Measurements from ENCODE around the gene PPT1.

The PPT1 gene

DNA sequence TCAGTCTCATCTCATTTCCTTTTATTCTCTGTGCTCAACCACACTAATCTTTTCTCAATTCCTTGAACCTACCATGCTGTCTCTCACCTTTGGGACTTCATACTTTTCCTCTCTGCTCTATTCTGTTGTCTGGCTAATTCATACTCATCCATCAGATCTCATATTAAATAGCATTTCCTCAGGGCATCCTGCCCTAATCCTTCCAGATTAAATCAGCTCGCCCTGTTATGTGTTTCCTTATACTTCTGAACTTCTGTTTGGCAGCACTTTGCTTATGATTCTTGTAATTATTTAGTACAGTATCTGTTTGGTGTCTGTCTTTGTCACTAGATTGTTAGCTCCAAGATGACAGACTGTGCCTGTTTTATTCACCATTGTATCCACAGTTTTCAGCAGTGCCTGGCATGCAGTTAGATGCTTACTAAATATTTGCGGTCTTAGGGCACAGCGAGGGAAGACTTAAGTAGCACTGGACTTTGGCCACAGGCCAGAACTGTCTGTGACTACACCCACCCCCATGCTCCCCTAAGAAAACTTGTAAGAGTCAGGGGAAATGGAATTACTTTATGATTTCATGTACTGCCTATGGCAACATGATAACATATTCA is 66.4 kb downstream of the PPT1 start:
- WGBS (ENCODE audit: insufficient coverage, insufficient read length) = no CpG with 5 or more reads among the region's 3 CpGs
- Histone ChIP-seq H3K27me3 (ENCODE audit: control insufficient read depth, insufficient read depth, low read length) (no peaks in the 10 kb centered on the region), H3K4me1 (ENCODE audit: control insufficient read depth, insufficient read depth, low read length) (no peaks in the 10 kb centered on the region), H3K4me3 (ENCODE audit: low read length) (no peak overlapping the region), H3K9me3 (ENCODE audit: control insufficient read depth, insufficient read depth, low read length) (no peaks in the 10 kb centered on the region), H3K36me3 (ENCODE audit: control insufficient read depth, insufficient read depth, low read length) (no peaks in the 10 kb centered on the region), H3K27ac (ENCODE audit: low read length) (no peak overlapping the region)
- DNase-seq (ENCODE audit: low read depth, low spot score) = no peak

GRCh38 chr1:40029608-40030007 is 67.4 kb downstream of the PPT1 start:
- DNase-seq (ENCODE audit: low read depth, low spot score) = no peak
- no peaks in the 10 kb centered on the region for H3K27me3 ChIP-seq (ENCODE audit: control insufficient read depth, insufficient read depth, low read length)
- no peaks in the 10 kb centered on the region for H3K4me1 ChIP-seq (ENCODE audit: control insufficient read depth, insufficient read depth, low read length)
- H3K27ac ChIP-seq (ENCODE audit: low read length) = no peak overlapping the region
- H3K4me3 ChIP-seq (ENCODE audit: low read length) = no peak overlapping the region
- H3K9me3 ChIP-seq (ENCODE audit: control insufficient read depth, insufficient read depth, low read length) = no peaks in the 10 kb centered on the region
- no peaks in the 10 kb centered on the region for H3K36me3 ChIP-seq (ENCODE audit: control insufficient read depth, insufficient read depth, low read length)
- WGBS (ENCODE audit: insufficient coverage, insufficient read length) = no CpG with 5 or more reads among the region's 3 CpGs

- no peaks in the 10 kb centered on the region for H3K4me1 ChIP-seq (ENCODE audit: control insufficient read depth, insufficient read depth, low read length)
- no peak overlapping the region for H3K4me3 ChIP-seq (ENCODE audit: low read length)
- DNase-seq (ENCODE audit: low read depth, low spot score) = no peak
- no peaks in the 10 kb centered on the region for H3K9me3 ChIP-seq (ENCODE audit: control insufficient read depth, insufficient read depth, low read length)
- H3K27ac ChIP-seq (ENCODE audit: low read length) = no peak overlapping the region
- no peaks in the 10 kb centered on the region for H3K36me3 ChIP-seq (ENCODE audit: control insufficient read depth, insufficient read depth, low read length)
- no peaks in the 10 kb centered on the region for H3K27me3 ChIP-seq (ENCODE audit: control insufficient read depth, insufficient read depth, low read length)
These were observed 69.4 kb downstream of the PPT1 start for GRCh38 chr1:40027647-40028046.

- no peaks in the 10 kb centered on the region for H3K27me3 ChIP-seq (ENCODE audit: control insufficient read depth, insufficient read depth, low read length)
- H3K36me3 ChIP-seq (ENCODE audit: control insufficient read depth, insufficient read depth, low read length) = no peaks in the 10 kb centered on the region
- H3K27ac ChIP-seq (ENCODE audit: low read length) = no peak overlapping the region
- no CpG with 5 or more reads among the region's 2 CpGs for WGBS (ENCODE audit: insufficient coverage, insufficient read length)
- no peak overlapping the region for H3K4me3 ChIP-seq (ENCODE audit: low read length)
- no peak for DNase-seq (ENCODE audit: low read depth, low spot score)
- H3K9me3 ChIP-seq (ENCODE audit: control insufficient read depth, insufficient read depth, low read length) = no peaks in the 10 kb centered on the region
- no peaks in the 10 kb centered on the region for H3K4me1 ChIP-seq (ENCODE audit: control insufficient read depth, insufficient read depth, low read length)
These were observed 72.4 kb downstream of the PPT1 start for GRCh38 chr1:40024671-40025070.

DNA sequence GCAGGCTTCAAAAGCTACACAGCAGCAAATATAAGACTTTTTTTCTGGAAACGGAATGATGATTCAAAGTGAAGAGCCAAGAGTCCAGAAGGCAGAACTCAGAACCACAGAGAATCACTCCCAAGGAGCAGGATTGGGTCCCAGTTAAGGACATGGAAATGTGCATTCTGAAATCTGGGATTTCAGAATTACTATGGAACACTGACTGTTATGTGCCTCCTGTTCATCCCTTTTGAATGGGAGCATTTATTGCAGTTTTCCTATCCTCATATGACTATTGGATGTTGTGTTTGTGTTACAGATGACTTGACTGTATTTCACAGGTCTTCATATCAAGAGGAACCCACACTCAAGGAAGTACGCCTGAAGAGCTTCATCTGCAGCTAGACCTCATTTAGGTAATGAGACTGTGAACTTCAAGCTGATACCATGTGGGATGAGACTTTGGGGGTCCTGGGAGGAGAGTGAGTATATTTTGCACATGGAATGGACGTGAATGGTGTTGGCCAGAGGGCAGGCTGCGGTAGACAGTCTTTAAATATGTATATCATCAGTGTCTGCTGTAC is 73.6 kb downstream of the PPT1 start:
- no peak overlapping the region for H3K27ac ChIP-seq (ENCODE audit: low read length)
- H3K9me3 ChIP-seq (ENCODE audit: control insufficient read depth, insufficient read depth, low read length) = no peaks in the 10 kb centered on the region
- DNase-seq (ENCODE audit: low read depth, low spot score) = no peak
- H3K4me1 ChIP-seq (ENCODE audit: control insufficient read depth, insufficient read depth, low read length) = no peaks in the 10 kb centered on the region
- H3K4me3 ChIP-seq (ENCODE audit: low read length) = no peak overlapping the region
- no peaks in the 10 kb centered on the region for H3K27me3 ChIP-seq (ENCODE audit: control insufficient read depth, insufficient read depth, low read length)
- WGBS (ENCODE audit: insufficient coverage, insufficient read length) = no CpG with 5 or more reads among the region's 4 CpGs
- no peaks in the 10 kb centered on the region for H3K36me3 ChIP-seq (ENCODE audit: control insufficient read depth, insufficient read depth, low read length)

Measured in iPS DF 6.9 (cell line).